Heart left ventricle (tissue), 16 donors: ENCODE measurements around the gene WDR70. TPM values are rescaled to one million over a fixed set of nuclear protein-coding genes. Genes with fewer than 3 reads are reported as not detected.

ENCODE experiments used
- ATAC-seq, 4 donors: fragments of 200-7000 bp; cut with Tn5 transposase; one replicate each; pipeline ENCODE4 v1.9.1; 2020 to 2022; ENCODE audit warnings: moderate library complexity in 4 of 4, mild to moderate bottlenecking in 3 of 4, moderate number of reproducible peaks in 1 of 4
- DNase-seq, 5 donors: peaks; one replicate each; pipeline ENCODE4 v3.0.0-alpha.2; 2020
- H3K27ac ChIP-seq, 12 donors: fragments of 200-600 bp; sonication (generic) in 4 of 12; one replicate each; pipeline versions ENCODE4 v1.5.0 to v1.8.0; 2016 to 2022; ENCODE audit warnings: mild to moderate bottlenecking in 2 of 12
- H3K27me3 ChIP-seq, 9 donors: fragments of 200-600 bp; sonication (generic) in 2 of 9; one replicate each; pipeline versions ENCODE4 v1.5.1 to v1.8.0; 2016 to 2022; ENCODE audit warnings: mild to moderate bottlenecking in 3 of 9
- H3K36me3 ChIP-seq, 9 donors: fragments of 200-600 bp; sonication (generic) in 2 of 9; one replicate each; pipeline versions ENCODE4 v1.5.0 to v1.8.0; 2018 to 2022; ENCODE audit warnings: mild to moderate bottlenecking in 2 of 9
- H3K4me1 ChIP-seq, 12 donors: fragments of 200-600 bp; sonication (generic) in 4 of 12; one replicate each; pipeline versions ENCODE4 v1.5.0 to v1.8.0; 2016 to 2022; ENCODE audit warnings: mild to moderate bottlenecking in 3 of 12
- H3K4me3 ChIP-seq, 12 donors: fragments of 200-600 bp; sonication (generic) in 4 of 12; one replicate each; pipeline versions ENCODE4 v1.5.0 to v1.8.0; 2017 to 2022; ENCODE audit warnings: mild to moderate bottlenecking in 9 of 12, moderate library complexity in 4 of 12
- H3K9me3 ChIP-seq, 12 donors: fragments of 200-600 bp; sonication (generic) in 4 of 12; one replicate each; pipeline versions ENCODE4 v1.5.0 to v1.8.0; 2016 to 2022; ENCODE audit warnings: mild to moderate bottlenecking in 1 of 12
- CTCF ChIP-seq, 12 donors: fragments of 200-600 bp; sonication (generic) in 4 of 12; IDR thresholded peaks; one replicate each; pipeline versions ENCODE4 v1.5.0 to v1.8.0; 2018 to 2022; ENCODE audit warnings: antibody characterized with exemption in 12 of 12, mild to moderate bottlenecking in 5 of 12
- POLR2A ChIP-seq, 2 donors: fragments of 450-650 bp; IDR thresholded peaks; one replicate each; pipeline ENCODE4 v1.6.1; 2017; ENCODE audit warnings: antibody characterized with exemption in 2 of 2, mild to moderate bottlenecking in 2 of 2, moderate library complexity in 2 of 2
- WGBS, 4 donors: extraction: QIAGEN DNeasy Blood & Tissue Kit in 2 of 4; methylation state at CpG; one replicate each; pipeline versions ENCODE4 v1.1.5 to v1.1.7; 2013 to 2018; 5-methylcytosine and 5-hydroxymethylcytosine counted together
- intact Hi-C, 10 donors: fragments of 100-400 bp; cut with DNase I; formaldehyde crosslinking; loops; one replicate each; pipeline versions ENCODE4 v1.11.1 to v1.14.2; 2022
- polyA plus RNA-seq, 2 donors: library from polyadenylated mRNA; stranded (reverse); fragments of 200-250 nt; gene quantifications; one replicate each; pipeline ENCODE4 v1.2.3, GENCODE V29; 2013
- total RNA-seq, 9 donors: library from RNA; depleted of rRNA in 2 of 9; stranded (reverse); fragments of >200 nt in 2 of 9; fragmentation: NEBNext Ultra II Directional in 3 of 9; extraction: Animal tissue kit (Norgen Biotek cat#: 25700) in 3 of 9; gene quantifications; one replicate each; pipeline versions ENCODE4 v1.1.0 to v1.2.4, GENCODE V29; 2016 to 2023
- donor health status: ischemic (EF 13 %, LVEDD 7.1; RV severe dilation, severe dysfunction).
- donor health status: healthy with polysubstance abuse.
- donor health status: DM: no; HTN: yes; CAD: no.
- donor health status: DM: no; HTN: no; CAD: no.
- donor health status: ischemic (EF 25% LVEDD 6.9; RV normal size, moderate dysfunction).
- donor health status: ischemic (EF 25% LVEDD 5.7; RV mildly dilated, moderate dysfunction).
- donor health status: healthy.
- donor health status: DM: yes; HTN: yes; CAD: no.
- donor health status: ischemic (EF 35%, LVEDD 5.7; RV mildly dilated, moderate dysfunction).
- donor health status: nonischemic (EF 11% LVEDD 7.7; RV severe dilation, severe dysfunction).
- donor health status: DM: yes; HTN: yes; CAD: no.
- donor health status: PGD.
- donor health status: ischemic (EF 29% LVEDD 5.4; RV normal size, mild dysfunction).
- donor health status: nonischemic (EF 23%, LVEDD 6.1; RV moderate dilation, normal function).

Gene WDR70
- total and polyA plus RNA-seq, 11 donors: 6.0 to 31.3 (median 13.6) TPM

GRCh38 chr5:37495210-37495609 lies 116.1 kb downstream of the WDR70 start:
- no peaks in the 10 kb centered on the region for H3K27me3 ChIP-seq
- intact Hi-C loops: no loop called here
- H3K4me1 ChIP-seq: peaks cover 0 to 3% (median 0%) of the 10 kb centered on the region in 12 donors
- peaks cover 0 to 15% (median 0%) of the 10 kb centered on the region in 9 donors for H3K36me3 ChIP-seq
- H3K4me3 ChIP-seq: no peak overlapping the region
- 72 to 87% (median 76%) methylated on average over 2 of the region's 2 CpGs for WGBS, 4 donors
- ATAC-seq (peak in 3 of 4 donors; percentile 37 to 43 (median 38)), DNase-seq (no peak)
- no peaks in the 10 kb centered on the region for H3K9me3 ChIP-seq
- H3K27ac ChIP-seq: peak overlapping the region in 1 of 12 donors; percentile 27
- TF ChIP-seq CTCF (IDR thresholded peaks at IDR 0.05): peak in 2 of 12 donors; percentile 16 to 20
- no peak for TF ChIP-seq POLR2A (IDR thresholded peaks at IDR 0.05)

- Histone ChIP-seq H3K4me3 (no peak overlapping the region), H3K27ac (peak overlapping the region in 1 of 12 donors; percentile 27), H3K36me3 (peaks cover 0 to 15% (median 0%) of the 10 kb centered on the region in 9 donors), H3K27me3 (no peaks in the 10 kb centered on the region), H3K4me1 (peaks cover 0 to 3% (median 0%) of the 10 kb centered on the region in 12 donors), H3K9me3 (no peaks in the 10 kb centered on the region)
- 91 to 98% (median 96%) methylated on average over 2 to 3 of the region's 3 CpGs for WGBS, 4 donors
- ATAC-seq (no peak), DNase-seq (no peak)
- no peak for TF ChIP-seq POLR2A (IDR thresholded peaks at IDR 0.05)
- no peak for TF ChIP-seq CTCF (IDR thresholded peaks at IDR 0.05)
- intact Hi-C loops: no loop called here
These were observed 116.7 kb downstream of the WDR70 start for GRCh38 chr5:37495668-37496347.

DNA sequence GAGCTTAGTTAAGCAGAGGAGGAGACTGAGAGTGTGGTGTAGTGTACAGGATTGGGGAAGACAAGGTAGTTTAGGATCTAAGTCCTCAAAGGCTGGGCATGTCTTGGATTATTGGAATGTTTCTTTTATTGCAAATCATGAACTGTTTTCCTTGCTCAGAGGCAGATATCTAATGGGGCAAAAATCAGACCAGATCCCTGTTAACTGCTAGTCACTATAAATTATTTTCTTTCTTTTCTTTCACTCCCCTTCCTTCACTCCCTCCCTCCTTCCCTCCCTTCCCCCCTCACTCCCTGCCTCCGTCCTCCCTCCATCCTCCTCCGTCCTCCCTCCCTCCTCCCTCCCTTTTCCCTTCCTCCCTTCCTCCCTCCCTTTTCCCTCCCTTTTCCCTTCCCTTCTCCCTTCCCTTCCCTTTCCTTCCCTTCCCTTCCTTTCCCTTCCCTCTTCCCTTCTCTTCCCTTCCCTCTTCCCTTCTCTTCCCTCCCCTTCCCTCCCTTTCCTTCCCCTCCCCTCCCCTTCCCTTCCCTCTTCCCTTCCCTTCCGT lies 117.9 kb downstream of the WDR70 start:
- Histone ChIP-seq H3K27ac (no peak overlapping the region), H3K9me3 (no peaks in the 10 kb centered on the region), H3K4me3 (no peak overlapping the region), H3K4me1 (peaks cover 0 to 3% (median 0%) of the 10 kb centered on the region in 12 donors), H3K36me3 (peaks cover 0 to 15% (median 0%) of the 10 kb centered on the region in 9 donors), H3K27me3 (no peaks in the 10 kb centered on the region)
- ATAC-seq (no peak), DNase-seq (no peak)
- WGBS, 4 donors: 77 to 84% (median 79%) methylated on average over 3 of the region's 3 CpGs
- TF ChIP-seq CTCF (IDR thresholded peaks at IDR 0.05): no peak
- no peak for TF ChIP-seq POLR2A (IDR thresholded peaks at IDR 0.05)
- intact Hi-C loops: no loop called here

- H3K36me3 ChIP-seq: peaks cover 0 to 12% (median 3%) of the 10 kb centered on the region in 9 donors
- ATAC-seq: no peak
- no peaks in the 10 kb centered on the region for H3K9me3 ChIP-seq
- intact Hi-C loops: no loop called here
- TF ChIP-seq CTCF (IDR thresholded peaks at IDR 0.05) (no peak), POLR2A (IDR thresholded peaks at IDR 0.05) (no peak)
- no peak overlapping the region for H3K4me3 ChIP-seq
- no peaks in the 10 kb centered on the region for H3K27me3 ChIP-seq
- H3K27ac ChIP-seq: no peak overlapping the region
- 92 to 100% (median 96%) methylated on average over 1 of the region's 1 CpG for WGBS, 4 donors
- no peaks in the 10 kb centered on the region for H3K4me1 ChIP-seq
- DNase-seq: no peak
These were observed 122.0 kb downstream of the WDR70 start for GRCh38 chr5:37501152-37501551.
